CD4-positive, alpha-beta T cell treated with Interleukin-12 subunit alpha and Interleukin-12 subunit beta, for 1 hour (primary cell): ENCODE measurements around the gene PYGM.

Source experiments
- DNase-seq: peaks from one replicate; pipeline ENCODE4 v3.0.0-alpha.2; 2020

The PYGM gene

DNA sequence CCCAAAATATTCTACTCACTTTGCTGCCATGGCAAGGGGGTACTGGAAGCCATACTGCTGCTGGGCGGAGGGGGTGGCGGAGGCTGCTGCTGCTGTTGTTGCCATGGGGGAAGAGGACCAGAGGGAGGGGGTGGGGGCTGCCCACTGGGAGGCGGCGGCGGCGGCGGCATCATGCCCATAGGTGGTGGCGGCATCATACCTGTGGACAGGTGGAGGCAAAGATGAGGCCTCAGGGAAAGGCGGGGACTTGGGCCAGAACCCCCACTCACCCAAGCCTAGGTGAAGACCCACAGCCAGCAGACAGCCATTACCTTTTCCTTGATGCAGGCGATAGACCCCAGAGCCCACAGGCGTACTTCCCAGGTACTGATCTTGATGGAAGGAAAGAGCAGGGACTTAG lies 7.1 kb upstream of the PYGM start:
- DNase-seq: no peak

DNA sequence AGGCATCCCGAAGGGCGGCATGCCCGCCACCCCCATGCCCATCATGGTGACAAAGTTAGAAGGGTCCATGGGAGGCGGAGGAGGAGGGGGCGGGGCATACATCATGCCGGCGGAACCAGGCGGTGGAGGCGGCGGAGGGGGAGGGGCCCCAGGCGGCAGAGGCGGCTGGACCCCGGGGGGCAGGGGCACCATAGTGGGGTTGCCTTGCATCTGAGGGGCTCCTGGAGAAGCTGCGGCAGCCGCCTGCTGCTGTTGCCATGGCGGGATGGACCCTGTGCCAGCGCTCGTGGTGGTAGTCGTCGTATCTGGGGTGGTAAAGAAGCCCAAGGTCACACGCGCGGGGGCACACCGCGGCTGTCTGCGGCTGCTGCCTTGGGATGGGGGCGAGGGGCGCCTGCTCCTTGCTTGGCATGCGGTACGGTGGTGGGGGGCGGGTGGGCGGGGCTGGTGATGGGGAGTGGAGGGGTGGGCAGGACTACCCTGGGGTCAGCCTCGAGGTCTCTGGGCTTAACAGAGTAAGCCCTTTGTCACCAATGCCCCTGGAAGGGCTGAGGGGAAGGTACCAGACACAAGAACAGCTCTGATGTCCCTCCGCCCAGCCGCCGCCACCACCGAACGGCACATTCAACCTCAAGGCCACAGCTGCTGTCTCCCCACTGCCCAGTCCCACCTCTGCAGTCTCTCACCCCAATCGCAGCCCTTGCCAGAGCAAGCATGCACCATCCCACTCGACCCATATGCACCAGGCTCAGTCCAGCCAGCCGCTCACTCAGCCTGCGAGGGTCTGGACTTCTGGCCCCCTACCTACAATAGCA lies 6.3 kb upstream of the PYGM start:
- DNase-seq: no peak

DNA sequence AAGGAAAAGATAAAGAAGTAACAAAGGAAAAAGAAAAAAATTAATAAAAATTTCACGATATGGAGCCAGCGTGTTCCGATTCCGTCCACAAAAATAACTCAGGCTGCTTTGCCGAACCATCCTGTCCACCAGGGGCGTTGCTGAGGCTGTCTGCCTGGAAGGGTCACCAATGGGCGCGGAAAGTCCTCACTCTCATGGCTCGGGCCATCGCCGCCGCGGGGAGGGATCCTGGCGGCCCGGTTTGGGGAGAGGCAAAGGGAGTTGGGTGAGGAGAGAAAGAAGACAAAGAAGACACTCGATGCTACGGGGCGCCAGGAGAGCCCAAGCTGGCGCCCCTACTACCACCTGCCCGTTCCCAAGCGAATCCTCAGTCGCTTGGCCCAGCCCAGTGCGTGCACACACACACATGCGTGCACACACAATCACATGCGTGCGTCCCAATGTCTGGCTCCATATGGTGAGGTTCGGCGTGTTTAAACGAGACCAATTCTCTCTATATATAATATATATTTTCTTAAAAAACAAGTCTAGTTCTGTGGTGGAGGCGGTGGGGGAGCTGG lies 5.6 kb upstream of the PYGM start:
- DNase-seq: no peak

DNA sequence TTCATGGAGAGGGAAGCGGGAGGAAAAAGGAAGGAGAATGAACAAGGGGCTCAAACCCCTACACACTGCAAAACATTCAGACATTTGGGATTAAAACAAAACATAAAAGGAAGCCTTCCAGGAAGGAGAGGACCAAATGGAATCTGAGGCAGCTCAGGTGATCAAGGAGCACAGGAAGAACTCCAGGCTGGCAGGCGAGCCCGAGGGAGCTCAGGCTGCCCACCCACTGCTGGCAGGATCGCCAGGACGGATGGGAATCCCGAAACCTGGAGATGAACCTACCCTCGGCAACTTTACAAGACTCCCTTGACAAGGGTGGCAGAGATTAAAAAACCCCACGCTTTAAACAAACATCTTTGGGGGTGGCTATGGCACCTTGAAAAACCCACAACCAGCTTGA lies 5.0 kb upstream of the PYGM start:
- DNase-seq: no peak

DNA sequence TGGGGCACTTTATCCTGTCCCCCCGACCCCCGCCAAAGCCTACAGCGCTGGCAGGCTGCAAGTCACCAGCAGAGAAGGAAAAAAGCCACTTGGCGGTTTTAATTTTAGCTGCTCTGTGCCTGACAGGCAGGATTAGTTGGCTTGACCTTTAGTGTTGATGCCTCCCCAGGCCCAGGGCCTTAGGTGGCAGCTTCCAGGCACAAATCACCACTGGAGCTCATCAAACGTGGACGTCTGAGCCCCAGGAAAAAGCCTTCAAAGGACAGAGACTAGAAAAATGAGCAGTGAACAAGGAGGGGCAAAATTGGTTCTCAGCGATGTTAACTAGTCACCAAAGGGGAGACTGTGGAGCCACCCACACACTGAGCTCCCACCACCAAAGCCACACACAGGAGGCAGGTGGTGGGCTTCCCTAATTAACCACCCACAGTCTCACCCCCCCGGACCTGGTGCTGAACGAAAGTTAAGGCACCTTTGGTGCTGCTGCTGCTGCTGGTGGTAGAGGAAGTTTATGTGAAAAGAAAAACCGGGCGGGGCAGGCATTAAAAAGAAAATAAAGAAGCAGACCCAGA lies 4.4 kb upstream of the PYGM start:
- DNase-seq: peak; percentile 76

DNA sequence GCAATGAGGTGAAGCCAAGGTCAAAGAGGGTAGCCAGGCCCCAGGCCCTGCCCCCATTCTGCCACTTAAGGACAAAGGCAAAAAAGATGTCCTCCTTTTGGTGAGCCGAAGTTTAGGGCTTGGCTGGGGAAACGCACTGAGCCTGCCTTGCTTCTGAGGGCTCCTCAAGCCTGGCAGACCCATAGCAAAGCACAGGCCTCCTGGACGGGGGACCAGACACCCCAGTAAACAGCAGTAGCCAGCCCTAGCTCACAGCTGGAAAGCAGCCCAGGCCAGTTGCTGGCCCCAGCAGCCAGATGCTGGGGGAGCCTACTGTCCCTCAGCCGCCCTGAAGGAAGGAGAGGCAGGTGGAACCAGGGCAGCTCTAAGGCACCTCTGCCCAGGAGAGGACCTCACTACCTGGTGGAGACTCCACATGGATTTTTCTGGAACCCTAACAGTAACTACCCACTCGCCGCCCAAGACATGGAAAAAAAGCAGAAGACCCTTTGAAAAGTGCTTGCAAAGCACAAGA lies 3.8 kb upstream of the PYGM start:
- no peak for DNase-seq

DNA sequence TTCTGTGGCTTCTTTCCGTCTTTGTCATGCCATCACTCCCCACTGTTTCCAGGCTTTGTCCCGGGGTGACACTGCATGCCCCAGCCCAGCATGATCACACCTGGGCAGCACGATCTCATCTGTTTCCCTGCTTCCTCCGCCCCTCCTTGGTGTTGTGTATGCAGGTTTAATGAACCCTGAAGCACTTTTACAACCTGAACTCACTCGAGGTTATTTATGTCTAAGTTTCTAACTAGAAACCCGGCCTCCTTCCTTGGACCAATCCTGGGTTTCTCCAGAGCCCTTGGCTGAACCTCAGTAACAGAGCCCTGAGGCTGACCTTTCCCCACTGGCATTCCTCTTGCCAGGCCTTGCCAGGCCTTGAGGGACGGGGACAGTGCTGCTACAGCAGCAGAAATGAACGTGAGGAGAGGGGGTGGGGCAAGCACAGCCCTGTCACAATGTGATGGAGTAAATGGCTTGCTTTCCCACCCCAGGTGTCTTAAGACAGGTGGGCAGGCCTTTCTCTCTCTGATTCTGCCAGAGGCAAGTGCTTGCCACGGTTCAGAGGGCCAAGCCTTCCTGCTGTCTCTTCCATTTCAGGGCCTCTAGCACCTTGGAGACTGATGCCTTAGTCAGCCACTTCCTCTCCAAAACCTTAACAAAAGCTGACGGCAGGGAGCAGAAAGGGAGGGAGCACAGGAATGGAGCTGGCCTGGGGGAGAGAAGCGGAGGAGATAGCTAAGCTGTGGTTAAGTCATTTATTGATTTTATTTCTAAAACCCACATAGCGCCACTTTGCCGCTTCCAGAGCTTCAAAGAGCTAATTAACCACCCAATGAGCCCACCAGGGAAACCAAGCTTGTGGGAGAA lies 3.1 kb upstream of the PYGM start:
- peak; percentile 45 for DNase-seq

DNA sequence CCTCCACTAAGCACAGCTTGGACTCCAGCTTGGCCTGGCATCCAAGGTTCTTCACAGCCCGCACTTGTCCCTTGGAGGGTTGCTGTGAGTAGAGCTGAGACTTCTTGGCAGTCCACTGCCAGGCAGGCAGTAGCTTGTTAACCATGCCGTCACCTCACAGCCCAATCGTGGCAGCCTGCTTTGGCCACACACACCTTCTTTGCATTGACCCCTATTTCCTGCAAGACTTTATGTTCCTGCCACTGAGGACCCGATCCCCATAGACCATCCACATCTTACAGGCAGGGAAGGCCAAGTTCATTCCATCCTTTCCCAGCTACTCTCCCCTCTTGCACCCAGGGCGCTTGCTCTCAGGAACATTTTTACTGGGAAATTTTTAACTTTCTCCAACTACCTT lies 2.5 kb upstream of the PYGM start:
- peak; percentile 41 for DNase-seq

DNA sequence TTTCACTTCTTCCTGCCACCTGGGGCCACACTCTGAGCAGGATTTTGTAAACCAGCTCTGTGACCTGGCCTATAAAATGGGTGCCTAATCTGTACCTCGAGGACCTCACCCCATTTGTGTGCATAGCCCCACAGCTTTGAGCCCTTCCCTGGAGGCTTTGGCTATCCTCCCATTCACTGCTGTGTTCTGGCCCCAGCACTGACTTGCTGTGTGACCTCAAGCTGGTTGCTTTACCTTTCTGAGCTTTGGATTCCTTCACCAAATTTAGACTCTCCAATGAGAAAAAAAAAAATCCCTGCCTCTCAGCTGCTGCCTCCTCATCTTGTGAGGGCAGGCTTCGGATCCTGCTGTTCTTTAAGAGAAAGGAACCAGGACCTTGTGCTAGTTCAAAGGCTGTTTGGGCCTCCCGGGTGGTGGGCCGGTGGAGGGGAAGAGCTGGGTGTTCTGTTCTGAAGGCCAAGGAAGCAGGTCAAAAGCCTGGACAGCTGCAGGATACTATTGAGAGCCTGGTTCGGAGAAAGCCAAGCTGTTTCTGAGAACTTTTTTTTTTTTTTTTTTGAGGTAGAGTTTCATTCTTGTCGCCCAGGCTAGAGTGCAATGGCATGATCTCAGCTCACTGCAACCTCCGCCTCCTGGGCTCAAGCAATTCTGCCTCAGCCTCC lies 1.1 kb upstream of the PYGM start:
- DNase-seq: no peak

DNA sequence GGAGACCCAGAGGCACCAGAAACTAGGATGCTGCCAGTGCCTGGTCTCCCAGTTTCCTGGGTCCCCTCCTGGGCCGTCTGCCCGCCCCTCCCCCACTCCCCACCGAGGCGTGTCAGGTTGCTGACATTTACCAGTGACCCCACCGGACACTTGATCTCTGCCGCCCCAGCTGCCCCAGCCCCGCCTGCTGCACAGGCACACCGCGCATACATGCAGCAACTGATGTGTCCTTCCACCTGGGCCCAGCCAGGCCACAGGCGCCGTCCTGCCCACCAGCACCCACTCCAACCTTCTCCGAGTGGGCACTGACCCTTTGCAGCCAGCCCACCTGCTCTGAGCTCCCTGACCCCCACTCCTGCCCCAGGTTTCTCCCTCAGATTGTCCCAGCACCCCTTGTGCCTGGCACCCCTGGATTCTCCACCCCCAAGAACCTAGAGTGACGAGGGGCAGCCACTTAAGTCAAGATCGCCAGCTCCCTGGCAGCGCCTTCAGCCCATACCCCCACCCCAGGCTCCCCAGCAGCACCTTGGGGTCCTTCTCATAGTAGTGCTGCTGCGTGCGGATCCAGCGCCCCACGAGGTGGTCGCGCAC lies 548 bp downstream of the PYGM start:
- DNase-seq: no peak

DNA sequence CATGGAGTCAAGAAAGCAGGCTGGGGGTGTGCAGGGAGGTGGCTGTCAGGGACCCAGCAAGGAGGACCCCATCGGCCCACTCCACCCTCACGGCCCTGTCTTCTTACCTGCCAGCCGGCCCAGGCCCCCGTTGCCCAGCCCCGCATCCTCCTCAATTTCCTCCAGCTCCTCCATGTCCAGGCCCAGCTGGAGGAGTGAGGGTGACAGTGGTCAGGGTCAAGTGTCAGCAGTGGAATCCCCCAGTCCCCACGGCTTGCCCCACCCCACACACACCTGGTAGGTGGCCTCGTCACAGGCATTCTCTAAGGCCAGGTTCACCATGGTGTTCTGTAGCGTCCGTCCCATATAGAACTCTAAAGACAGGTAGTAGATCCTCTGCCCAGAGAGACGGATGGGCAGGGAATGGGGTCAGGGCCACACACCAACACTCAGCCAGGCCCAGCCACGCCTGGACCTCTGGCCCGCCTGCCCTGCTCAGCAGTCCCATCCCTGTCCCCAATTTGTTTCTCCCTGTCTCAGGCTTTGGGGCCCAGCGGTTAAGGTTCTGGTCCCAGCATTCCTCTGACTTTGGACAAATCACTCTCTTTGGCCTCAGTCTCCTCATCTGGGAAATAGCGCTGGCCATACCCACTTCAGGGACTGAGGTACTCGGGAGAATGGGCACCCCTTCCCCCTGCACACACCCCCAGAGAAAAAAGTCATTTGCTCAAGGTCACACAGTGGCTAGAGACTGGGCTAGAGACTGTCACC lies 1.3 kb downstream of the PYGM start:
- no peak for DNase-seq

DNA sequence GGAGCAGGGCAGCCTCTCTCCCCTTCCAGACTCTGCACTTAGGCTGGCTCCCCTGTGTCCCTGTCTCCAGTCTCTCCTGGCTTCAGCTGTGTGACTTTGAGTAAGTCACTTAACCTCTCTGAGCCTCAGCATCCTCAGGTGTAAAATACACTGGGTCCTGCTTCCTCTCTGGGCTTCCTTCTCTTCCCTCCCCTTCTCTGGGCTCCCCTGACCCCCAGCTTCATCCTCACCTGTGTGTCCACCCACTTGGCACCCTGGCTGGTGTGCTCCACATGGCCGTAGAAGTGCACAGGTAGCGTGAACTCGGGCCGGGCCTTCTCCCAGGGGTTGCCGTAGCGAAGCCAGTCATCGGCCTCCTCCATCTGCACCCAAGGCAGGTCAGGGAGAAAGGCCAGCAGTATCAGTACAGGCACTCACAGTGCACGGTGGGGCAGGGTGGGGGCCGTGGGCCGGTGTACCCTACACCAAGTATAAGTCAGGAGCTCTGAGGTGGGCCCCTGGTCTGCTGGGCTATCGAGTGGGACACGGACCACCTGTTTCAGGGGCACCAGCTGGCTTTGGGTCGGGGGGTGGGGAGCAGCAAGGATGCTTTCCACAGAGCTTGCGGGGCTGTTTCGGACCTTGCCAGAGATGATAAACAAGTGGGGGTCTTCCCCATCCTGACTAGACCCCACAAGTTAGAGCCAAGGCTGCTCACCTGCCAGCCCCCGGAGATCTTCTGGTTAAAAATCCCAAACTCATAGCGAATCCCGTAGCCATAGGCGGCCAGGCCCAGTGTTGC lies 2.0 kb downstream of the PYGM start:
- no peak for DNase-seq

DNA sequence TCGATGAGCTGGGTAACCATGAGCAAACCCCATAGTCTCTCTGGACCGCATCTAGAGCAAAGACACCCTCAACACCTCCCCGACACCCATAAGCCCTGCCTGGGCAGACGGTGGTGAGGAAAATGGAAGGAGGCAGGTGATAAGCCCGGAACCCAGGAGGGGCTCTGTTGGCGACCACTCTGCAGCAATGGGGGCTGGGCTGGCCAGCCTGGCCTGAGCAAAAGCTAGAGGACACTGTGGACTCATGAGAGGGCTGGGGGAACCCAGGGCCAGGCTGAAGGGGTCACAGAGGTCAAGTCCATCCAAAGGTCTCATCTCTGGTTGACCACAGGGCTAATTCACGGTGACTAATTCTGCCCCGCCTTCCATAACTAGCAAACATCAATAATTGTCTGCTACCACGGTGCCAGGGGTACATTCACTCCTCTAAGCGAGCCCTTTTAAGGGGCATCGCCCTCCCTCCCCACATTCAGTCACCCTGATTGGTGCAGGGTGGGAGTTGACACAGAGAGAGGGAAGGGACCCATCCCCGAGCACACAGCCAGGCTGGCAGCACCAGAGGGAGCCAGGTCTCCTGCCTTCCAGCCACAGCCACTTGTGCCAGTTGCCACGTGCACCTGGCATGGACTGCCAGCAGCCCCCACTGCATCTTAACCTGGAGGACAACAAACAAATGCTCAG lies 4.0 kb downstream of the PYGM start:
- no peak for DNase-seq

DNA sequence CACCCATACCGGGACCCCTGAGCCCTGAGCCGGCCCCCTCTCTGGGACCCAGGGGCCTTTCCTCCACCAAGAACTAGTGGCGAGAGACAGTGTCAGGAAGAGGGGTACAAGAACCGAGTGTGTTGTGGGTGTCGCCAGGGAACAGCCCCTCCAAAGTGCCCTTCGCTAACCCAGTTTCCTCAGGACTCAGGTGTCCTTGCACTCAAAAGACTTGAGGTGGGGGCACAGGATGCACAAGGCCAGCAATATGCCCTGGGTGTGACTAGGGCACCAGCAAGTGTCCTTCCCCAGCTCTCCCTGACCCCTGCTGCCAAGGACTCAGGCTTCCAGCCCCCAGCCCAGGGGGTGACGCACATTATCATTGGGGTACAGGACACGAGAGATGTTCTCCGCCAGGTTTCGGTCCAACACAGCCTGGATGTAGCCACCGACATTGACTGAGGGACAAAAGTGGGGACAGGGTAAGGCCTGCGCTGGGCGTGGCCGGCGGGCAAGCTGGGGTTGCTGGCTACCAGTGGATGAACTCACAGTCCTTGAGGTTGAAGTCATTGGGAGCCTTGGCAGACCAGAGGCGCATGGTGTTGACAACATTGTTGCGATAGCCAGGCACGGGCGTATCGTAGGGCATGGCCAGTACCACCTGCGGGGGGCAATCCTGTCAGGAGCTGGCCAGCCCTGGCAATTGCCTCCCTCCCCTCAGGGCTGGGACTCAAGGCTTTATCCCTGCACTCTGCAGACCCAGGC lies 4.7 kb downstream of the PYGM start:
- DNase-seq: no peak

DNA sequence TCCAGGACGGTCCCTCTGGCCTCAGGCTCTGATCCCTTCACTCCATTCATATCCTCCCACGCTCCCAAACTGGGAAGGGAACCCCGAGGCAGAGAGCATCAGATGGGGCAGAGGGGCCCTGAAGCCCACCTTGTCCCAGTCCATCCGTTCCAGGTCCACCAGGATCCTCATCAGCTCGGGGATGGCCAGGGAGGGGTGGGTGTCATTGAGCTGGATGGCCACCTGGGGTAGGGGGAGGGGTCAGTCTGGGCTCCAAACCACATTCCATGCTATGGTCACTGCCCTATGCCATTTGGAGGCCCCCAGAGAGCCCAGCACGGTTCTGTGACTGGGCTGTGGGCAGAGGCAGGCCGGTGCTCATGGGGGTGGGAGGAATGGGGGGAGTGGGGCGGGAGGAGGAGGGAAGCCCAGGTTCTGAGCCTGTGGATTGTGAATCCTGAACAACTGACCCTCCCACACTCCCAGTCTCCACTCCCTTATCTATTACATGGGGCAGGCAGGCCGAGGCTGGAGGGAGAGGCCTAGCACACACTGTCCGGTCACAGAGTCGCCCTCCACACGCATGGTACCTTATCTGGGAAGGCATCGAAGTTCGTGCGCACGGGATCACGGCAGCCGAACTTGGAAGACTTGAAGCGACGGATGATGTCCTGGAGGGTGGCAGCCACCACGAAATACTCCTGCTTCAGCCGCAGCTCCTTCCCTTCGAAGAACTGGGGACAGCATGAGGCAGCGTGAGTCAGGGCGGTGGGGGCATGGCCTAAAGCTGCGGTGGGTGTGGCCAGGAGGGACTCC lies 5.5 kb downstream of the PYGM start:
- DNase-seq: no peak

DNA sequence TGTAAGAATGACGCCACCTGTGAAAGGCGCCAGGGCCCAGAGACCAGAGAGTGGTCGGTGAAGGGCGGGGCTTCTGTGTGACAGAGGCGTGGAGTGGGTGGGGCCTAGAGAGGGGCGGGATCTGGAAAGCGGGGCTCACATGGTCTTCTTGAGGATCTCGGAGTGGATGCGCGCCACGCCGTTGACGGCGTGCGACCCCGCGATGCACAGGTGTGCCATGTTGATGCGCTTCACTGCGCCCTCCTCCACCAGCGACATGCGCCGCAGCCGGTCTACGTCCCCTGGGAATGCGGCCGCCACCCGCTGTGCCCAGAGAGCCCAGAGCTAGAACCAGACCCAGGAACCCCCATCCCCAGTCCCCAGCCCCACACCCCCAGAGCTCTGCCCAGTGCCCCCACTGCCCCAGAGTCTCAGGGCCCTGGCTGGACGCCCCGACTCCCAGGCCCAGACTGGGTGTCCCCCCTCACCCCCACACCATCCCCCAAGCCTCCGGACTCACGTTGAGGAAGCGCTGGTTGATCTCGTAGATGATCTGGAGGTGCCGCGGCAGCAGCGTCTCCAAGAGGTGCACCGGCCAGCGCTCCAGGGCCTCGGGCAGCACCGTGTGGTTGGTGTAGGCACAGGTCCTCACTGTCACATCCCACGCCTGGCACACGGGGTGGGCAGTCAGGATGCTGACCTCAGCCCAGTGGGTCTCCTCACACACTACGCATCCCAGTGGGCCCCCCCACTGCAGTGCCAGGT lies 6.2 kb downstream of the PYGM start:
- no peak for DNase-seq

DNA sequence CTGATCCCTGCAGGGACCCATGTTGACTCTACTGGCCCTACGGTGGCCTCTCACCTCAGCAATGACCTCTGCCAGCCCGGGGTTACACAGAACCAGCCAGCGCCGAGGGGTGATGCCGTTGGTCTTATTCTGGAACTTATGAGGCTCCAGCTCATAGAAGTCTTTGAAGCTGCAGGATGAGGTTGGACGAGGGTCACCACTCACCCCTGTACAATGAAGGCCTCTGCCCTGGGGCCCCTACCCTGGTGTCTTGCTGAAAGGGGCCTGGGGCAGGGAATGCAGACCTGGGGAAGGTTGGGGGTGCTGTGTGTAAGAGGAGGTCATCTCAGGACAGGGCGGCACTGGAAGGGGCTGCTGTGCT lies 6.8 kb downstream of the PYGM start:
- no peak for DNase-seq
